Measurements from ENCODE around the gene HYAL4.

HYAL4 gene

DNA sequence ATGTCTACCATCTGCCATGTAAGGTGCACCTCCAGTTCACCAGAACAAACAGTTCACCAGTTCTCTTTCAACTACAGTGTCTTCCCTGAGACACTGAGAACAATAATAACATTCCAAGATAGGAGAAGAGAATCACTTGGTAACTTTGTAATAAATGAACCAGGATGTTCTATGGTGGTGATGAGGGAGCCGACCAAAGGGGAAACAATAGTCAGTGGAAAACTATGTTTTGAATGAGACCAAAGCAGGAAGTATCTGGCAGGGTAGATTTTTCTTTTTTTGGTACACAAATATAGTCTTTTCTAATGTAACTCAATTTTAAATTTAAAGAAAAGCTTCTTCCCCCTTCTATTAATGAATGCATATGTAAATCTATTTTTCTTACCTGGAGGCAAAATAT is 20.0 kb downstream of the HYAL4 start:
- H2AFZ ChIP-seq (ENCODE audit: low read length, unreplicated experiment): no peak overlapping the region

DNA sequence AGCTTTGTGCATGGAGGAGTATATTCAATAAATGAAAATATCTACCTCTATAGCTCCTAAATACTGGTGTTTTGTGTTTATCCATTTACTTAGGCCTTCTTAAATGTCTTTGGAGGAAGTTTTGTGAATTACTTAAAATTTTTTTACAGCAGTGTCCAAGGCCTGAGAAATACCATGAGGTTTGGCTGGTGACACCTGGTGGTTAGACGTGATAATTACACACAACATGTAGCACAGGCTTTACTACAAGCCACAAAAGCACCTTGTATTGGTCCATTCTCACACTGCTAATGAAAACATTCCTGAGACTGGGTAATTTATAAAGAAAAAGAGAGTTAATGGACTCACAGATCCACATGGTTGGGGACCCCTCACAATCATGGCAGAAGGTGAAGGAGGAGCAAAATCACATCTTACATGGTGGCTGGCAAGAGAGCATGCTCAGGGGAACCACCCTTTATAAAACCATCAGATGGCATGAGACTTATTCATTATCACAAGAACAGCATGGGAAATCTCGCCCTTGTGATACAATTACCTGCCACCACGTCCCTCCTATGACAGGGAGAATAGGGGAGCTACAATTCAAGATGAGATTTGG is 20.6 kb downstream of the HYAL4 start:
- peaks cover 8% of the 10 kb centered on the region for H3K4me1 ChIP-seq (ENCODE audit: control insufficient read depth, insufficient read depth, low read length, unreplicated experiment)
- H2AFZ ChIP-seq (ENCODE audit: low read length, unreplicated experiment): no peak overlapping the region
- H3K79me2 ChIP-seq (ENCODE audit: control insufficient read depth, insufficient read depth, low read length, unreplicated experiment): no peaks in the 10 kb centered on the region
- H3K27me3 ChIP-seq (ENCODE audit: insufficient read depth, low read length): no peaks in the 10 kb centered on the region
- H3K4me3 ChIP-seq (ENCODE audit: low read depth, low read length): no peak overlapping the region
- no peak overlapping the region for H3K27ac ChIP-seq (ENCODE audit: low read depth, low read length)
- no peaks in the 10 kb centered on the region for H3K36me3 ChIP-seq (ENCODE audit: insufficient read depth, low read length)

More for the DNA sequence above, 20.0 kb downstream of the HYAL4 start:
- peaks cover 8% of the 10 kb centered on the region for H3K4me1 ChIP-seq (ENCODE audit: control insufficient read depth, insufficient read depth, low read length, unreplicated experiment)
- no peak overlapping the region for H3K27ac ChIP-seq (ENCODE audit: low read depth, low read length)
- H3K4me3 ChIP-seq (ENCODE audit: low read depth, low read length): no peak overlapping the region
- no peaks in the 10 kb centered on the region for H3K36me3 ChIP-seq (ENCODE audit: insufficient read depth, low read length)
- H3K79me2 ChIP-seq (ENCODE audit: control insufficient read depth, insufficient read depth, low read length, unreplicated experiment): no peaks in the 10 kb centered on the region
- H3K27me3 ChIP-seq (ENCODE audit: insufficient read depth, low read length): no peaks in the 10 kb centered on the region

GRCh38 chr7:123867225-123867624 is 22.3 kb downstream of the HYAL4 start:
- Histone ChIP-seq H3K27me3 (ENCODE audit: insufficient read depth, low read length) (no peaks in the 10 kb centered on the region), H3K36me3 (ENCODE audit: insufficient read depth, low read length) (no peaks in the 10 kb centered on the region), H3K27ac (ENCODE audit: low read depth, low read length) (no peak overlapping the region), H2AFZ (ENCODE audit: low read length, unreplicated experiment) (peak overlapping the region; percentile 17), H3K79me2 (ENCODE audit: control insufficient read depth, insufficient read depth, low read length, unreplicated experiment) (no peaks in the 10 kb centered on the region), H3K4me1 (ENCODE audit: control insufficient read depth, insufficient read depth, low read length, unreplicated experiment) (peaks cover 8% of the 10 kb centered on the region), H3K4me3 (ENCODE audit: low read depth, low read length) (no peak overlapping the region)

DNA sequence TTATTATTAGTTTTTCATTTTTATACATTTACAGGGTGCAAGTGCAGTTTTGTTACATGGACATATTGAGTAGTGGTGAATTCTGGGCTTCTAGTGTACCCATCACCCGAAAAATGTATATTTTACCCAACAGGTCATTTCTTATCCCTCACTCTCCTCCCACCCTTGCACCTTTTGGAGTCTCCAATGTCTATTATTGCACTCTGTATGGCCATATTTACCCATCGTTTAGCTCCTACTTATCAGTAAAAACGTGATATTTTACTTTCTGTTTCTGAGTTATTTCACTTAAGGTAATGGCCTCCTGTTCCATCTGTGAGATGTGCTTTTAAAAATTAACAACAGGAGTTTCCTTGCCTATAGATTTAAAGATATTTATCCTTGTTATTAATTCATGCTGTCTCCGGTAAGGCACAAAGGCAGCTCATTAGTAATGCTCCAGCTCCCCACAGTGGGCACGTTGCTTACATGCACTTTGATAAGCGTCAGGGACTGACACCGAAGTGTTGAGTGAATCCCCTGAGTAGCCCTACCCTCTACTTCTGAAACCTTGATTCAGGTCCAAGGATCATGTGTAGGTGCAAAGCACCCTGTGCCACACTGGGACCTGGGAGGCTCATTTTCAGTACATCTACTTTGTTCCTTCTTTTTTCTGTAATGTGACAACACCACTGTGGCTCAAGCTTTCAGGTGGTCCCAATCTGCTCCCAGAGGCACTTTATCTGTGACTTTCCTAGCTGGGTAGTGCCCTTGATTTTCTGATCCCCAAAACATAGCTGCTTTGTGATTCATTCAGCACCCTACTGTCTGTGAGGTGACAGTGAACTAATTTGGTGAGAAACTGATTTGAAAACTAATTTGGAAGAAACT is 27.3 kb downstream of the HYAL4 start:
- H3K27me3 ChIP-seq (ENCODE audit: insufficient read depth, low read length): no peaks in the 10 kb centered on the region
- no peaks in the 10 kb centered on the region for H3K79me2 ChIP-seq (ENCODE audit: control insufficient read depth, insufficient read depth, low read length, unreplicated experiment)
- H2AFZ ChIP-seq (ENCODE audit: low read length, unreplicated experiment): no peak overlapping the region
- H3K4me1 ChIP-seq (ENCODE audit: control insufficient read depth, insufficient read depth, low read length, unreplicated experiment): no peaks in the 10 kb centered on the region
- no peak overlapping the region for H3K27ac ChIP-seq (ENCODE audit: low read depth, low read length)
- H3K36me3 ChIP-seq (ENCODE audit: insufficient read depth, low read length): no peaks in the 10 kb centered on the region
- no peak overlapping the region for H3K4me3 ChIP-seq (ENCODE audit: low read depth, low read length)

- Histone ChIP-seq H3K4me1 (ENCODE audit: control insufficient read depth, insufficient read depth, low read length, unreplicated experiment) (no peaks in the 10 kb centered on the region), H3K27me3 (ENCODE audit: insufficient read depth, low read length) (no peaks in the 10 kb centered on the region), H3K27ac (ENCODE audit: low read depth, low read length) (no peak overlapping the region), H3K36me3 (ENCODE audit: insufficient read depth, low read length) (no peaks in the 10 kb centered on the region), H2AFZ (ENCODE audit: low read length, unreplicated experiment) (peak overlapping the region; percentile 17), H3K4me3 (ENCODE audit: low read depth, low read length) (no peak overlapping the region), H3K79me2 (ENCODE audit: control insufficient read depth, insufficient read depth, low read length, unreplicated experiment) (no peaks in the 10 kb centered on the region)
Measured at GRCh38 chr7:123872908-123873307, 27.9 kb downstream of the HYAL4 start.

DNA sequence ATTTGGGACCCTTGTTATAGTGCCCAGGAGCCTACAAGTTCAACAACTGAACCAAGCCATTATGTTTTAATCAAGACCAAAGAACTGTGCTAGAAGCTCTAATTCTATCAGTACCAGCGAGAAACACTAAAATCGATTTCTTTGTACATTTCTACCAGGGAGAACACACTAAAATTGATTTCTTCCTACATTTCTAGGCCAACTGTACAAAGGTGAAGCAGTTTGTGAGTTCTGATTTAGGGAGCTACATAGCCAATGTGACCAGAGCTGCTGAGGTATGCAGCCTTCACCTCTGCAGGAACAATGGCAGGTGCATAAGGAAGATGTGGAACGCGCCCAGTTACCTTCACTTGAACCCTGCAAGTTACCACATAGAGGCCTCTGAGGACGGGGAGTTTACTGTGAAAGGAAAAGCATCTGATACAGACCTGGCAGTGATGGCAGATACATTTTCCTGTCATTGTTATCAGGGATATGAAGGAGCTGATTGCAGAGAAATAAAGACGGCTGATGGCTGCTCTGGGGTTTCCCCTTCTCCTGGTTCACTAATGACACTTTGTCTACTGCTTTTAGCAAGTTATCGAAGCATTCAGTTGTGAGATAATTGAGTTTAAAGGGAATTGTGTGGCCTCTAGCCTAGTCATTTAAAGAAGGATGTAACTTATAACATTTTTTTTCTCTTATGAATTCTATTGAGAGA is 31.7 kb downstream of the HYAL4 start:
- Histone ChIP-seq H3K27ac (ENCODE audit: low read depth, low read length) (no peak overlapping the region), H3K4me3 (ENCODE audit: low read depth, low read length) (no peak overlapping the region), H2AFZ (ENCODE audit: low read length, unreplicated experiment) (no peak overlapping the region), H3K79me2 (ENCODE audit: control insufficient read depth, insufficient read depth, low read length, unreplicated experiment) (no peaks in the 10 kb centered on the region), H3K4me1 (ENCODE audit: control insufficient read depth, insufficient read depth, low read length, unreplicated experiment) (no peaks in the 10 kb centered on the region), H3K36me3 (ENCODE audit: insufficient read depth, low read length) (no peaks in the 10 kb centered on the region), H3K27me3 (ENCODE audit: insufficient read depth, low read length) (no peaks in the 10 kb centered on the region)

DNA sequence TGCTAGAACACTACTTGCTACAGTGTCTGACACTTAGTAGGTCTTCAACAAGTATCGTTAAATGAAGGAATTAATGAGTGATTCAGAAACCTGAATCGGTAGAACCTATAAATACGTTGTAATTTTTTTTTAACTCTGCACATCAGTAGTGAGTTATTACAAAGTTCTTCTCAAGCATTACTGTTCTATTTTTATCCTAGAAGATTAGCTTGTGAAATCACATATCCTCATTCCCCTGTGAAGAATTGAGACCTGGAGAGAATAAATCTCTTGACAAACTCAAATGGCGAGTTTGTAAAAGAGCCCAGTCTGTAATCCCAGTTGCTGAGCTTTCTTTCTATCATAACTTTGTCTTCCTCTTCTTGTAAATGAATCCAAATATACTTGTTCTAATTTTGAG is 34.7 kb downstream of the HYAL4 start:
- H3K36me3 ChIP-seq (ENCODE audit: insufficient read depth, low read length): no peaks in the 10 kb centered on the region
- no peak overlapping the region for H3K27ac ChIP-seq (ENCODE audit: low read depth, low read length)
- 0 out of 2 replicates have a peak, but pooled peaks cover 7% of the 10 kb centered on the region for H3K27me3 ChIP-seq (ENCODE audit: insufficient read depth, low read length)
- no peak overlapping the region for H3K4me3 ChIP-seq (ENCODE audit: low read depth, low read length)
- no peak overlapping the region for H2AFZ ChIP-seq (ENCODE audit: low read length, unreplicated experiment)
- H3K79me2 ChIP-seq (ENCODE audit: control insufficient read depth, insufficient read depth, low read length, unreplicated experiment): no peaks in the 10 kb centered on the region
- no peaks in the 10 kb centered on the region for H3K4me1 ChIP-seq (ENCODE audit: control insufficient read depth, insufficient read depth, low read length, unreplicated experiment)

DNA sequence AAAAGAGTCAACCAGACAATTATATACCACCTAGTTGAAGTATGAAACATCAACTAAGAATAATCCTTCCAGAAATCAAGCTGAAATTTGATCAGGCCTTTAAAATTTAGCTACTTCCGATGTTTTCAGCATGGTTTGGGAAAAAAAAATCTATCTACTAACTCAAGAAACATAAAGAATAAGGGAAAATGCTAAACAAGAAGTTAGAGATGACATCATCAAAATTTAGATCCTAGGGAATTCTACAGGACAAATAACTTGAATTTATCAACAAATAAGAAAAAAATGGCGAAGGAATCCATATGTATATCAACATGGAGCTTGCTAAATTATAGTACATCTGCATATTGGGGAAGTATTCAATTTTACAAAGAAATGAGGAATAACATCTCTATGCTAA is 36.3 kb downstream of the HYAL4 start:
- Histone ChIP-seq H3K27me3 (ENCODE audit: insufficient read depth, low read length) (peaks cover 11% of the 10 kb centered on the region), H3K36me3 (ENCODE audit: insufficient read depth, low read length) (no peaks in the 10 kb centered on the region), H3K79me2 (ENCODE audit: control insufficient read depth, insufficient read depth, low read length, unreplicated experiment) (no peaks in the 10 kb centered on the region), H3K27ac (ENCODE audit: low read depth, low read length) (no peak overlapping the region), H2AFZ (ENCODE audit: low read length, unreplicated experiment) (no peak overlapping the region), H3K4me1 (ENCODE audit: control insufficient read depth, insufficient read depth, low read length, unreplicated experiment) (no peaks in the 10 kb centered on the region), H3K4me3 (ENCODE audit: low read depth, low read length) (no peak overlapping the region)

- Histone ChIP-seq H3K4me3 (ENCODE audit: low read depth, low read length) (no peak overlapping the region), H3K36me3 (ENCODE audit: insufficient read depth, low read length) (no peaks in the 10 kb centered on the region), H3K4me1 (ENCODE audit: control insufficient read depth, insufficient read depth, low read length, unreplicated experiment) (no peaks in the 10 kb centered on the region), H2AFZ (ENCODE audit: low read length, unreplicated experiment) (no peak overlapping the region), H3K79me2 (ENCODE audit: control insufficient read depth, insufficient read depth, low read length, unreplicated experiment) (no peaks in the 10 kb centered on the region), H3K27me3 (ENCODE audit: insufficient read depth, low read length) (peaks cover 16% of the 10 kb centered on the region), H3K27ac (ENCODE audit: low read depth, low read length) (no peak overlapping the region)
Measured at GRCh38 chr7:123883154-123883553, 38.2 kb downstream of the HYAL4 start.

DNA sequence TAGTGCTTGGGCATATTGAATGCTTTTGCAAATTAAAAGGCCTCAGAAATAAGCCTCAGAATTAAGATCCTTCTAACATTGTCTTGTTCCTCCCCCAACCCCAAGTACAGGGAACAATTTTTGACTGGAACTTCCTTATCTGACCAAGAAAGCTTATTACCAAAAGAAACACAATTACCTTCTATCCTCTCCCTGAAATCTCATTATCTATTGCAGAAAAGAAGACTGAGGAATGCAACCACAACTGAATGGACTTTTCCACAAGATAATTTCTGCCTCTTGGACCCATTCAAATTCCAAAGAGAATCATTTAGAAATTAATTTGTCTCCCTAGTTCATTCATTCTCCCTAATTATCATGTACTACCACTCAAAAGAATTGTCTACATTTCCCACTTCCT is 43.2 kb downstream of the HYAL4 start:
- H3K79me2 ChIP-seq (ENCODE audit: control insufficient read depth, insufficient read depth, low read length, unreplicated experiment): no peaks in the 10 kb centered on the region
- no peaks in the 10 kb centered on the region for H3K36me3 ChIP-seq (ENCODE audit: insufficient read depth, low read length)
- H3K4me3 ChIP-seq (ENCODE audit: low read depth, low read length): no peak overlapping the region
- H2AFZ ChIP-seq (ENCODE audit: low read length, unreplicated experiment): no peak overlapping the region
- no peak overlapping the region for H3K27ac ChIP-seq (ENCODE audit: low read depth, low read length)
- no peaks in the 10 kb centered on the region for H3K4me1 ChIP-seq (ENCODE audit: control insufficient read depth, insufficient read depth, low read length, unreplicated experiment)
- H3K27me3 ChIP-seq (ENCODE audit: insufficient read depth, low read length): peaks cover 41% of the 10 kb centered on the region

Measured in ACC112 (cell line).